ENCODE results near the gene SIAE. TPM values are rescaled to one million over a fixed set of nuclear protein-coding genes. Genes with fewer than 3 reads are reported as not detected.

The SIAE gene
- total and polyA plus RNA-seq, 9 donors: 2.3 to 18.8 (median 8.1) TPM

GRCh38 chr11:124712392-124712791 lies 38.9 kb upstream of the SIAE start:
- DNase-seq: no peak
- WGBS, 3 donors: 73 to 82% (median 77%) methylated on average over 3 of the region's 3 CpGs
- no peaks in the 10 kb centered on the region for H3K27me3 ChIP-seq
- TF ChIP-seq EP300 (IDR thresholded peaks at IDR 0.05): no peak
- TF ChIP-seq, protein P1, sequence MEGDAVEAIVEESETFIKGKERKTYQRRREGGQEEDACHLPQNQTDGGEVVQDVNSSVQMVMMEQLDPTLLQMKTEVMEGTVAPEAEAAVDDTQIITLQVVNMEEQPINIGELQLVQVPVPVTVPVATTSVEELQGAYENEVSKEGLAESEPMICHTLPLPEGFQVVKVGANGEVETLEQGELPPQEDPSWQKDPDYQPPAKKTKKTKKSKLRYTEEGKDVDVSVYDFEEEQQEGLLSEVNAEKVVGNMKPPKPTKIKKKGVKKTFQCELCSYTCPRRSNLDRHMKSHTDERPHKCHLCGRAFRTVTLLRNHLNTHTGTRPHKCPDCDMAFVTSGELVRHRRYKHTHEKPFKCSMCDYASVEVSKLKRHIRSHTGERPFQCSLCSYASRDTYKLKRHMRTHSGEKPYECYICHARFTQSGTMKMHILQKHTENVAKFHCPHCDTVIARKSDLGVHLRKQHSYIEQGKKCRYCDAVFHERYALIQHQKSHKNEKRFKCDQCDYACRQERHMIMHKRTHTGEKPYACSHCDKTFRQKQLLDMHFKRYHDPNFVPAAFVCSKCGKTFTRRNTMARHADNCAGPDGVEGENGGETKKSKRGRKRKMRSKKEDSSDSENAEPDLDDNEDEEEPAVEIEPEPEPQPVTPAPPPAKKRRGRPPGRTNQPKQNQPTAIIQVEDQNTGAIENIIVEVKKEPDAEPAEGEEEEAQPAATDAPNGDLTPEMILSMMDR (IDR thresholded peaks at IDR 0.05): no peak
- H3K4me3 ChIP-seq: no peak overlapping the region
- no peak overlapping the region for H3K27ac ChIP-seq
- H3K9me3 ChIP-seq: peaks cover 0 to 6% of the 10 kb centered on the region in 2 donors
- no peaks in the 10 kb centered on the region for H3K4me1 ChIP-seq (ENCODE audit: insufficient read depth)
- H3K36me3 ChIP-seq: no peaks in the 10 kb centered on the region
- intact Hi-C loops (cut with DNase I): no loop called here

DNA sequence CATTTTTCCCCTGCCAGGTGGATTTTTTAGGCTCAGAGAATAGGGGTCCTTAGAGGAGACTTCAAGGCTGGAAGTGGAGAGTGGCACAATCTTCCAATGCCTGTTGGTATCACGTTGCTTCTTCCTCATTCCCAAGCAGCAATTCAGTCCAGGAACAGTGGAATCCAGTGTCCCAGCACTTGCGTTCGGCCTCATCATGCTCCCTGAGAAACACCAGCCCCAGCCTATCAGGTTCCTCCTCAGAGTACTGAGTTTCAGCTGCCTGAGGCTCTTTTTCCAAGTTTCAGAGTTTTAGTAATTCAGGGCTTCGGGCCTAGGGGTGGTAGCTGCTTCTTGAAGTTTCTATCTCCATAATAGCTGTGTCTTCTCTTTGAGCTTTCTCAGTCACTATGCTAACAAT lies 34.3 kb upstream of the SIAE start:
- TF ChIP-seq EP300 (IDR thresholded peaks at IDR 0.05) (no peak), POLR2A (IDR thresholded peaks at IDR 0.05) (no peak)
- TF ChIP-seq, protein P1 (IDR thresholded peaks at IDR 0.05): no peak
- intact Hi-C loops (cut with DNase I): no loop called here
- no peak overlapping the region for H3K4me3 ChIP-seq
- H3K27ac ChIP-seq: no peak overlapping the region
- WGBS, 3 donors: 78 to 84% (median 83%) methylated on average over 4 of the region's 4 CpGs
- no peaks in the 10 kb centered on the region for H3K4me1 ChIP-seq (ENCODE audit: insufficient read depth)
- H3K9me3 ChIP-seq: peaks cover 0 to 6% of the 10 kb centered on the region in 2 donors
- no peaks in the 10 kb centered on the region for H3K27me3 ChIP-seq
- no peaks in the 10 kb centered on the region for H3K36me3 ChIP-seq
- no peak for DNase-seq

- TF ChIP-seq EP300 (IDR thresholded peaks at IDR 0.05): no peak
- no peak for TF ChIP-seq POLR2A (IDR thresholded peaks at IDR 0.05)
- TF ChIP-seq, protein P1 (IDR thresholded peaks at IDR 0.05): no peak
- H3K4me1 ChIP-seq (ENCODE audit: insufficient read depth): no peaks in the 10 kb centered on the region
- no peaks in the 10 kb centered on the region for H3K27me3 ChIP-seq
- no peaks in the 10 kb centered on the region for H3K36me3 ChIP-seq
- no peaks in the 10 kb centered on the region for H3K9me3 ChIP-seq
- intact Hi-C loops (cut with DNase I): no loop called here
- H3K4me3 ChIP-seq: no peak overlapping the region
- H3K27ac ChIP-seq: no peak overlapping the region
- DNase-seq: no peak
Measured at GRCh38 chr11:124700028-124700427, 26.5 kb upstream of the SIAE start.

DNA sequence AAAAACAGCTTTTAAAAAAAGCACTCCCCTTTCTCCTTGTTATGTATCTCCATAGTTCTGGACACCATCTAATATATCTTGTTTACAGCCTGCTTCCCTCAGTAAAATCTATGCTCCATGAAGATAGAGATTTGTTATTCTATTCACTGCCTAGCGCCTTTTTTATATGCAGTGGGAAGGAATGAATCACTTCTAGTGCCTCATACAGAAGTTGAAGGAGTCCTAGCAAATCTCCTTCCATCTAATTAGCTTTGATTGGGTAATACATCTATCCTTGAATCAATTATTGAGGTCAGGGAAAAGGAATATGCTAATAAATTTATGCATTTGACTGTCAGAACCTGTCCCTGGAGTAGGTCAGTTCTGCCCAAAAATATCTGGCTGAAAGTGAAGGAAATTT lies 26.0 kb upstream of the SIAE start:
- WGBS, 3 donors: 65 to 80% (median 69%) methylated on average over 1 of the region's 1 CpG
- Histone ChIP-seq H3K9me3 (no peaks in the 10 kb centered on the region), H3K27ac (no peak overlapping the region), H3K4me1 (ENCODE audit: insufficient read depth) (no peaks in the 10 kb centered on the region), H3K27me3 (no peaks in the 10 kb centered on the region), H3K36me3 (no peaks in the 10 kb centered on the region), H3K4me3 (no peak overlapping the region)
- TF ChIP-seq EP300 (IDR thresholded peaks at IDR 0.05) (no peak), POLR2A (IDR thresholded peaks at IDR 0.05) (no peak)
- TF ChIP-seq, protein P1 (IDR thresholded peaks at IDR 0.05): no peak
- intact Hi-C loops (cut with DNase I): no loop called here
- no peak for DNase-seq

- no peak overlapping the region for H3K27ac ChIP-seq
- no peaks in the 10 kb centered on the region for H3K36me3 ChIP-seq
- H3K9me3 ChIP-seq: no peaks in the 10 kb centered on the region
- H3K4me3 ChIP-seq: no peak overlapping the region
- WGBS, 3 donors: 93 to 95% (median 94%) methylated on average over 2 of the region's 2 CpGs
- no peak for TF ChIP-seq EP300 (IDR thresholded peaks at IDR 0.05)
- TF ChIP-seq POLR2A (IDR thresholded peaks at IDR 0.05): no peak
- TF ChIP-seq, protein P1 (IDR thresholded peaks at IDR 0.05): no peak
- DNase-seq: no peak
- intact Hi-C loops (cut with DNase I): no loop called here
- H3K27me3 ChIP-seq: no peaks in the 10 kb centered on the region
- no peaks in the 10 kb centered on the region for H3K4me1 ChIP-seq (ENCODE audit: insufficient read depth)
Measured at GRCh38 chr11:124693142-124693541, 19.6 kb upstream of the SIAE start.
